Stimulated activated memory B cell treated with anti-CD40 and anti-IgM and Interleukin-4, amounts not matched to agents 10 μg/mL and 1 μg/mL and 100 μg/mL, for 72 hours (primary cell): ENCODE measurements around the gene PCBP3.

Experiments used
- ATAC-seq: fragments of 150-1000 bp; cut with Tn5 transposase; 2 replicates; pipeline ENCODE4 v1.10.0; 2021
- H3K27ac Mint-ChIP-seq: one replicate; pipeline ENCODE4 v1.8.0; 2022; ENCODE audit warnings: mild to moderate bottlenecking, mixed read lengths
- H3K27me3 Mint-ChIP-seq: one replicate; pipeline ENCODE4 v1.8.0; 2022; ENCODE audit warnings: mixed read lengths
- H3K36me3 Mint-ChIP-seq: one replicate; pipeline ENCODE4 v1.8.0; 2022; ENCODE audit warnings: mixed read lengths
- H3K4me1 Mint-ChIP-seq: one replicate; pipeline ENCODE4 v1.8.0; 2022; ENCODE audit warnings: mixed read lengths
- H3K4me3 Mint-ChIP-seq: one replicate; pipeline ENCODE4 v1.8.0; 2022; ENCODE audit warnings: mild to moderate bottlenecking, moderate library complexity, mixed read lengths
- H3K9me3 Mint-ChIP-seq: one replicate; pipeline ENCODE4 v1.8.0; 2022; ENCODE audit warnings: mixed read lengths

The PCBP3 gene

GRCh38 chr21:45985471-45986315, 342.2 kb downstream of the PCBP3 start:
- Mint-ChIP-seq H3K4me1 (no peaks in the 10 kb centered on the region), H3K9me3 (peaks cover 9% of the 10 kb centered on the region), H3K27me3 (no peaks in the 10 kb centered on the region), H3K36me3 (no peaks in the 10 kb centered on the region), H3K27ac (no peak overlapping the region), H3K4me3 (no peak overlapping the region)
- no peak for ATAC-seq

GRCh38 chr21:45986316-45987051, 343.0 kb downstream of the PCBP3 start:
- ATAC-seq, result no peak
- peaks cover 9% of the 10 kb centered on the region for H3K9me3 Mint-ChIP-seq
- H3K27me3 Mint-ChIP-seq, result peaks cover 2% of the 10 kb centered on the region
- no peaks in the 10 kb centered on the region for H3K36me3 Mint-ChIP-seq
- no peak overlapping the region for H3K4me3 Mint-ChIP-seq
- H3K27ac Mint-ChIP-seq, result no peak overlapping the region
- no peaks in the 10 kb centered on the region for H3K4me1 Mint-ChIP-seq

GRCh38 chr21:45987121-45987711, 343.7 kb downstream of the PCBP3 start:
- ATAC-seq, result no peak
- H3K9me3 Mint-ChIP-seq, result peaks cover 9% of the 10 kb centered on the region
- H3K36me3 Mint-ChIP-seq, result no peaks in the 10 kb centered on the region
- no peak overlapping the region for H3K27ac Mint-ChIP-seq
- peaks cover 9% of the 10 kb centered on the region for H3K27me3 Mint-ChIP-seq
- no peaks in the 10 kb centered on the region for H3K4me1 Mint-ChIP-seq
- no peak overlapping the region for H3K4me3 Mint-ChIP-seq

DNA sequence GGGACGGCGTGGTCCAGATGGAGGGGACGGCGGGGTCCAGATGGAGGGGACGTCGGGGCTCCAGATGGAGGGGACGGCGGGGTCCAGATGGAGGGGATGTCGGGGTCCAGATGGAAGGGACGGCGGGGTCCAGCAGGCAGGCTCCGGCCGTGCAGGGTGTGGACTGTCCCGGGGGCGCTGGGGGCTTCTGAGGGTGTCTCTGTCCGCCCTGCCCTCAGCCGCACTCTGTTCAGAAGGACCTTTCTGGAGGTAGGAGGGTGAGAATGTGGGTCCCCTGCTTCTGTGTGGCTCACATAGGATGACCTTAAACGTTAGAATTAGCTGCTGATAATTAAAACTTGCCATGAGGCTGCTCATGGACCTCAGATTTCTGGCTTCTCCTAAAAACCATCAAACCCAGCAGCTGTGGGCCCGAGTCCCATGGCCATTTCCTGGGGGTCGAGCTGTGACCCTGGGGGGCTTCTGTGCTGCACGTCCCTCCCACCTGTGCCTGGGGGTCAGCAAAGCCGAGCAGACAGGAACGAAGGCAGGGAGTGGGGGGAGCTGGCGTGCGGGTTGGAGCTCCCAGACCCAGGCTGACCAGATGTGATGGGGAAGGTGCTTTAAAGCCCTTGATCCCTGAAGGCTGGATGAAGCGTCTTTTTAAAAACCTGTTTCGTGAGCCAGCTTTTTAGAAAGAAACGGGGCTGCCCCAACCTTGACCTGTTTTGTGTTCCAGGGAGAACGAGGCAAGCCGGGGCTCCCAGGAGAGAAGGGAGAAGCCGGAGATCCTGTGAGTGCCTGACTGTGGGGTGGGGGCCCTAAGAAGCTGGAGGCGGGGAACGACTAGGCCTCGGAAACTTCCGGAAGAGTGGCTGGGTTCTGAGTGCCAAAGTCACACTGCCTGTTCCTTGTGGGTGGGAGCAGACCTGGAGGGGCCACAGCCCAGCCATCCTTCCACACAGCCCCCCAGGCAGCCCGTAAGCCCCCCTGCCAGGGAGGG, 345.1 kb downstream of the PCBP3 start:
- H3K36me3 Mint-ChIP-seq, result no peaks in the 10 kb centered on the region
- ATAC-seq, result no peak
- no peaks in the 10 kb centered on the region for H3K4me1 Mint-ChIP-seq
- H3K4me3 Mint-ChIP-seq, result no peak overlapping the region
- H3K9me3 Mint-ChIP-seq, result peaks cover 9% of the 10 kb centered on the region
- H3K27me3 Mint-ChIP-seq, result peaks cover 13% of the 10 kb centered on the region
- no peak overlapping the region for H3K27ac Mint-ChIP-seq

DNA sequence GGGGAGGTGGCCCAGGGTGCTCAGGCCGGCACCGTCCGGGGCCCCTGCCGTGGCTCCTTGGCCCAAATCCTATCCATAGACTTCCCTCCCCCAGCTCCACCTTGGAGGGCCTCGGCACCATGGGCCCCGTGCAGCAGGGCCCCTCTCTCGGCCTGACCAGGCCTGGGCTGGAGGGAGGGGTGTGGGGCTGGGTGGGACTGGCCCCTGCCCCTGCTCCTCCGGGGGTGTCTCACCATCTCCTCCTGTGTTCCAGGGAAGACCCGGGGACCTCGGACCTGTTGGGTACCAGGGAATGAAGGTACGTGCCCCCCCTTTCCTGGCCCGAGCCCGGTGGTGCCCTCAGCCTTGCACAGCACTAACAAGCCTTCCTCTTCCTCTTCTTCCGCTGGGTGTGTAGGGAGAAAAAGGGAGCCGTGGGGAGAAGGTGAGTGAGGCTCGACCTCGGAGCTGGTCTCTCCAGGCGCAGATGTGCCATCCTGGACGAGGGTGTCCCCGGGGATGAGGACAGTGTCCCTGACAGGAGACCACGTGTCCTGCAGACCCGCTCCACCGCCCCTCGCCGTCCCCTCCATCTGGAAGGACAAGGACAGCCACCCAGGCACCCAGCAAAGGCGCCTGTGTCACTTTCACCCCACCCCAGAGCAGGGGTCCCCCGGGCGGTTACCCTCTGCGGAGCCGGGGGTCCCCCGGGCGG, 346.0 kb downstream of the PCBP3 start:
- H3K9me3 Mint-ChIP-seq, result peaks cover 8% of the 10 kb centered on the region
- H3K27me3 Mint-ChIP-seq, result peaks cover 13% of the 10 kb centered on the region
- no peaks in the 10 kb centered on the region for H3K4me1 Mint-ChIP-seq
- no peaks in the 10 kb centered on the region for H3K36me3 Mint-ChIP-seq
- ATAC-seq, result no peak
- H3K4me3 Mint-ChIP-seq, result no peak overlapping the region
- no peak overlapping the region for H3K27ac Mint-ChIP-seq

GRCh38 chr21:45990049-45990711, 346.7 kb downstream of the PCBP3 start:
- ATAC-seq, result peak; percentile 60
- Mint-ChIP-seq H3K27me3 (peaks cover 13% of the 10 kb centered on the region), H3K4me3 (no peak overlapping the region), H3K27ac (no peak overlapping the region), H3K36me3 (no peaks in the 10 kb centered on the region), H3K4me1 (no peaks in the 10 kb centered on the region), H3K9me3 (peaks cover under 1% of the 10 kb centered on the region)

GRCh38 chr21:45990741-45991605, 347.4 kb downstream of the PCBP3 start:
- H3K4me1 Mint-ChIP-seq, result no peaks in the 10 kb centered on the region
- H3K4me3 Mint-ChIP-seq, result no peak overlapping the region
- H3K27ac Mint-ChIP-seq, result no peak overlapping the region
- H3K27me3 Mint-ChIP-seq, result peaks cover 13% of the 10 kb centered on the region
- H3K9me3 Mint-ChIP-seq, result no peaks in the 10 kb centered on the region
- H3K36me3 Mint-ChIP-seq, result no peaks in the 10 kb centered on the region
- ATAC-seq, result no peak

DNA sequence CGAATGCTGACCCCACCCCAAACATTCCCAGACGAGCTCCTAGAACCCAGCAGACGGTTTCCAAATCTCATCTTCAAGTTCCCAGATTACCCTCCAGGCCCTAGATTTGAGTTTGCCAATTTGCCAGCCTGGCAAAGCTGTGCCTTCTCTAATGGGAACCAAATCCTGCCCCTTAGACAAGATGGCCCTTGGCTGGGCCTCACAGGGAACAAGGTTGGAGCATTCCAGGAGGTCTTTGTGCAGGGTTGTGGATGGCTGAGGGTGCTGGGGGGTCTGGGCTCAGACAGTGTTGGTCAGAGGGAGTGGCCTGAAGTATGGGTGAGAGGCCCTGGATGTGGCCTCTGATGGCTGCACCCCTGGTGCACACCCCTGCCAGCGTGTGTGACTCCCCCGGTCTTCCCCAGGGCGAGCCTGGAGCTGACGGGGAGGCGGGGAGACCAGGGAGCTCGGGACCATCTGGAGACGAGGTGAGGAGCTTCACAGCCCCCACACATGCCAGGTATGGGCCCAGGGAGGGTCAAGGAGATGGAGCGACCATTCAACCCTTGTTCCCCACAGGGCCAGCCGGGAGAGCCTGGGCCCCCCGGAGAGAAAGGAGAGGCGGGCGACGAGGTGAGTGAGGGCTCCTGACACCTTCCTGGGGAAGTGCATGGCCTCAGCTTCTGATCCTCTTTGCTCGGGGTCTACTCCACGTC, 348.2 kb downstream of the PCBP3 start:
- H3K9me3 Mint-ChIP-seq, result no peaks in the 10 kb centered on the region
- no peak for ATAC-seq
- H3K4me1 Mint-ChIP-seq, result no peaks in the 10 kb centered on the region
- H3K27me3 Mint-ChIP-seq, result peaks cover 13% of the 10 kb centered on the region
- H3K4me3 Mint-ChIP-seq, result no peak overlapping the region
- no peak overlapping the region for H3K27ac Mint-ChIP-seq
- H3K36me3 Mint-ChIP-seq, result no peaks in the 10 kb centered on the region
